ENCODE measurements around the gene APLNR. TPM values are rescaled to one million over a fixed set of nuclear protein-coding genes. Genes with fewer than 3 reads are reported as not detected.

Gene APLNR
- total and polyA plus RNA-seq, 2 donors (not counting 3 experiments of a cell fraction or from before 2014, with no cell fraction given) = 0.04 to 0.38 TPM

DNA sequence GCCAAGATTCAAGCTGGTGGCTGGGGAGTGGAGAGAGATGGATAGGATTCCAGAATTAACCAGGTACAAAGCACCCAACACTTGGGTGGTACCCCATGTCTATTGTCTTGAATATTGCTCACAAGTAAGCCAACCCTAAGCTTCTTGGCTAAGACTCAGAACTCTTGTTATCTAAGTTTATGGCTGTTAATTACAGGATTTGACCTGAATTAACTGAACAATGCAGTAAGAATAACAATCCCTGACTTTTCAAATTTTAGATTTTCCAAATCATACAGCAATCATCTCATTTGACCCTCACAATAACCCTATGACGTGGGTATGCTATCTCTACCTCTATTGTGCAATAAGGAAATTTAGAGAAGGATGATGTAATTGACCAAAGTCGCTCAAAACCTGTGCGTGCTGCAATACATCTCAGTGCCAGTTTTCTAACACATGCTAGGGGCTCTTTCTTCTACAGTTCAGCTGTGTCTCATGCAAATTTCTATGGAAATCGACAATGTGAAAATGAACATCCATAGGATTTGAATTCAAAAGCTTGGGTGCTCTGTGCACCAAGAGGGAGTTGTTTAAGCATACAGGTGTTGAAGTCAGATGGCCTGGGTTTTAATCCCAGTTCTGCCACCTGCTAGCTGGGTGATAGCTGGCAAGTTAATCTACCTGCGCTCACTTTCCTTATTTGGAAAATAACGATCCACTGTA lies 40.1 kb upstream of the APLNR start:
- peak; percentile 81 for DNase-seq (ENCODE audit: low read depth, low spot score)
- intact Hi-C loops (cut with micrococcal nuclease) = no loop called here

More for the DNA sequence above, 40.1 kb upstream of the APLNR start:
- H2AFZ ChIP-seq (ENCODE audit: low read depth, low read length) = peak overlapping the region; percentile 83
- FAIRE-seq = no peak
- no peak overlapping the region for H3K4me2 ChIP-seq (ENCODE audit: insufficient read depth, low read length)
- no peaks in the 10 kb centered on the region for H4K20me1 ChIP-seq (replicated peaks; ENCODE audit: control insufficient read depth, extremely low read depth, insufficient read depth, low read length)
- H3K27ac ChIP-seq (ENCODE audit: insufficient read depth, low read depth, low read length) = no peak overlapping the region
- peaks cover 32% of the 10 kb centered on the region for H3K4me1 ChIP-seq (ENCODE audit: control insufficient read depth, extremely low read depth, insufficient read depth, low read length)
- no peaks in the 10 kb centered on the region for H3K36me3 ChIP-seq (ENCODE audit: control insufficient read depth in 2 of 2, extremely low read depth in 1 of 2, insufficient read depth in 2 of 2, low read length in 2 of 2)
- dilution Hi-C loops (cut with MboI; ENCODE audit: extremely low pct_ligation_motif_present, low sequenced_read_pairs) = no loop called here
- H3K4me3 ChIP-seq (replicated peaks in 1 of 3; ENCODE audit: insufficient read depth in 1 of 3, low read depth in 1 of 3, low read length in 3 of 3) = no peak overlapping the region
- no peak overlapping the region for H3K9ac ChIP-seq (replicated peaks; ENCODE audit: extremely low read depth, insufficient read depth, low read length)
- no peaks in the 10 kb centered on the region for H3K9me3 ChIP-seq (replicated peaks; ENCODE audit: control insufficient read depth, insufficient read depth, low read length)
- no TSS peak for BruUV-seq (replicated peaks)
- no peaks in the 10 kb centered on the region for H3K79me2 ChIP-seq (ENCODE audit: control insufficient read depth, insufficient read depth, low read length)
- no peaks in the 10 kb centered on the region for H3K27me3 ChIP-seq (ENCODE audit: control insufficient read depth in 2 of 2, insufficient read depth in 2 of 2, low read length in 2 of 2)
- TF ChIP-seq POLR2A (IDR thresholded peaks at IDR 0.05; ENCODE audit: low read depth, low read length) (no peak), MYC (IDR thresholded peaks at IDR 0.05; ENCODE audit: low read depth, low read length) (no peak), GATA2 (IDR thresholded peaks at IDR 0.05; ENCODE audit: insufficient read depth, insufficient read length, low read depth, low read length) (no peak), EZH2 (IDR thresholded peaks at IDR 0.05; ENCODE audit: borderline replicate concordance, low read depth, low read length, severe bottlenecking) (no peak), JUN (IDR thresholded peaks at IDR 0.05; ENCODE audit: borderline replicate concordance, insufficient read depth, insufficient read length, low read depth) (peak; percentile 9)
- TF ChIP-seq, protein P1, sequence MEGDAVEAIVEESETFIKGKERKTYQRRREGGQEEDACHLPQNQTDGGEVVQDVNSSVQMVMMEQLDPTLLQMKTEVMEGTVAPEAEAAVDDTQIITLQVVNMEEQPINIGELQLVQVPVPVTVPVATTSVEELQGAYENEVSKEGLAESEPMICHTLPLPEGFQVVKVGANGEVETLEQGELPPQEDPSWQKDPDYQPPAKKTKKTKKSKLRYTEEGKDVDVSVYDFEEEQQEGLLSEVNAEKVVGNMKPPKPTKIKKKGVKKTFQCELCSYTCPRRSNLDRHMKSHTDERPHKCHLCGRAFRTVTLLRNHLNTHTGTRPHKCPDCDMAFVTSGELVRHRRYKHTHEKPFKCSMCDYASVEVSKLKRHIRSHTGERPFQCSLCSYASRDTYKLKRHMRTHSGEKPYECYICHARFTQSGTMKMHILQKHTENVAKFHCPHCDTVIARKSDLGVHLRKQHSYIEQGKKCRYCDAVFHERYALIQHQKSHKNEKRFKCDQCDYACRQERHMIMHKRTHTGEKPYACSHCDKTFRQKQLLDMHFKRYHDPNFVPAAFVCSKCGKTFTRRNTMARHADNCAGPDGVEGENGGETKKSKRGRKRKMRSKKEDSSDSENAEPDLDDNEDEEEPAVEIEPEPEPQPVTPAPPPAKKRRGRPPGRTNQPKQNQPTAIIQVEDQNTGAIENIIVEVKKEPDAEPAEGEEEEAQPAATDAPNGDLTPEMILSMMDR (IDR thresholded peaks at IDR 0.05; ENCODE audit: extremely low read depth in 1 of 2, insufficient read depth in 1 of 2, low read depth in 1 of 2, low read length in 2 of 2) = no peak
- H3K9me1 ChIP-seq (replicated peaks; ENCODE audit: control insufficient read depth, extremely low read depth, insufficient read depth, low read length) = no peaks in the 10 kb centered on the region
- ChIA-PET POLR2A (no interaction called here), CTCF (interaction anchor here (0.8 to 8.4 kb wide), 8 partner anchors 8 to 436 kb away, joined by 3 to 116 read pairs (median 6); no protein-coding TSS in a partner anchor)
